GM21737 (cell line): Measurements from ENCODE around the gene TPST1.

Source experiments
- ATAC-seq: cut with Tn5 transposase; IDR thresholded peaks from one replicate; pipeline ENCODE4 v1.9.1; 2021; ENCODE audit warnings: mild to moderate bottlenecking, moderate library complexity; ENCODE audit not compliant: unreplicated experiment

TPST1 gene

GRCh38 chr7:66281678-66282590 lies 76.8 kb downstream of the TPST1 start:
- no peak for ATAC-seq

- no peak for ATAC-seq
Observed at GRCh38 chr7:66282591-66282935, 77.4 kb downstream of the TPST1 start.

GRCh38 chr7:66283003-66283920 lies 78.1 kb downstream of the TPST1 start:
- no peak for ATAC-seq

GRCh38 chr7:66296001-66296521 lies 90.9 kb downstream of the TPST1 start:
- no peak for ATAC-seq

- no peak for ATAC-seq
Observed at GRCh38 chr7:66296557-66296956, 91.4 kb downstream of the TPST1 start.

- ATAC-seq = no peak
Observed at GRCh38 chr7:66297579-66297978, 92.4 kb downstream of the TPST1 start.

- no peak for ATAC-seq
Observed at GRCh38 chr7:66301249-66301648, 96.1 kb downstream of the TPST1 start.

GRCh38 chr7:66301737-66302136 lies 96.6 kb downstream of the TPST1 start:
- no peak for ATAC-seq

- ATAC-seq = no peak
Observed at GRCh38 chr7:66303454-66304155, 98.5 kb downstream of the TPST1 start.

GRCh38 chr7:66304536-66304935 lies 99.4 kb downstream of the TPST1 start:
- ATAC-seq = no peak

GRCh38 chr7:66306243-66306642 lies 101.1 kb downstream of the TPST1 start:
- no peak for ATAC-seq

- ATAC-seq = no peak
Observed at GRCh38 chr7:66307591-66308215, 102.6 kb downstream of the TPST1 start.

GRCh38 chr7:66308411-66308810 lies 103.3 kb downstream of the TPST1 start:
- no peak for ATAC-seq

GRCh38 chr7:66310620-66311019 lies 105.5 kb downstream of the TPST1 start:
- ATAC-seq = no peak

GRCh38 chr7:66313886-66314568 lies 108.9 kb downstream of the TPST1 start:
- ATAC-seq = no peak

GRCh38 chr7:66315192-66315591 lies 110.1 kb downstream of the TPST1 start:
- no peak for ATAC-seq

- no peak for ATAC-seq
Observed at GRCh38 chr7:66319407-66319979, 114.4 kb downstream of the TPST1 start.

- ATAC-seq = no peak
Observed at GRCh38 chr7:66321283-66321682, 116.1 kb downstream of the TPST1 start.

- ATAC-seq = no peak
Observed at GRCh38 chr7:66323114-66323796, 118.1 kb downstream of the TPST1 start.
